Measurements from ENCODE around the gene CCND1. TPM values are rescaled to one million over a fixed set of nuclear protein-coding genes. Genes with fewer than 3 reads are reported as not detected.

Gene CCND1
- polyA plus RNA-seq (2011; rRNA removed) (249 and 276 TPM in 2 replicates), polyA minus RNA-seq (2011; rRNA and poly(A)+ RNA removed) (459 and 741 TPM in 2 replicates)

DNA sequence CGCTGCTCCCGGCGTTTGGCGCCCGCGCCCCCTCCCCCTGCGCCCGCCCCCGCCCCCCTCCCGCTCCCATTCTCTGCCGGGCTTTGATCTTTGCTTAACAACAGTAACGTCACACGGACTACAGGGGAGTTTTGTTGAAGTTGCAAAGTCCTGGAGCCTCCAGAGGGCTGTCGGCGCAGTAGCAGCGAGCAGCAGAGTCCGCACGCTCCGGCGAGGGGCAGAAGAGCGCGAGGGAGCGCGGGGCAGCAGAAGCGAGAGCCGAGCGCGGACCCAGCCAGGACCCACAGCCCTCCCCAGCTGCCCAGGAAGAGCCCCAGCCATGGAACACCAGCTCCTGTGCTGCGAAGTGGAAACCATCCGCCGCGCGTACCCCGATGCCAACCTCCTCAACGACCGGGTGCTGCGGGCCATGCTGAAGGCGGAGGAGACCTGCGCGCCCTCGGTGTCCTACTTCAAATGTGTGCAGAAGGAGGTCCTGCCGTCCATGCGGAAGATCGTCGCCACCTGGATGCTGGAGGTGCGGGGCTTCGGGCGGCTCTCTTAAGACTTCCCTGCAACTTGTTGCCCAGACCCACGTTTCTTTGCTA lies at the start of gene CCND1:
TSS of gene CCND1 (plus strand) at position 162 of the 587 bp plus-strand sequence. CDS start at position 320, 158 bp downstream.
- peak within 1 kb of the TSS; percentile 92 for H3K27ac ChIP-seq (ENCODE audit: low read depth, low read length)
- DNase-seq (ENCODE audit: low read depth, low spot score) = peak; percentile 86
- peaks cover 11% of the 10 kb centered on the region; the same call in 1 of the 2 replicates for H3K9me3 ChIP-seq (ENCODE audit: control insufficient read depth, insufficient read depth, low read length)
- CTCF ChIA-PET = no interaction called here
- H3K4me3 ChIP-seq (ENCODE audit: low read depth, low read length) = peak within 1 kb of the TSS; percentile 99
- no peaks in the 10 kb centered on the region for H3K27me3 ChIP-seq (ENCODE audit: control insufficient read depth, insufficient read depth, low read length)
- POLR2A ChIA-PET = interaction anchor here (0.6 to 1.5 kb wide), 4 partner anchors 92 to 344 kb away, joined by 3 to 5 read pairs (median 4); no protein-coding TSS in a partner anchor
- TF ChIP-seq, protein P1, sequence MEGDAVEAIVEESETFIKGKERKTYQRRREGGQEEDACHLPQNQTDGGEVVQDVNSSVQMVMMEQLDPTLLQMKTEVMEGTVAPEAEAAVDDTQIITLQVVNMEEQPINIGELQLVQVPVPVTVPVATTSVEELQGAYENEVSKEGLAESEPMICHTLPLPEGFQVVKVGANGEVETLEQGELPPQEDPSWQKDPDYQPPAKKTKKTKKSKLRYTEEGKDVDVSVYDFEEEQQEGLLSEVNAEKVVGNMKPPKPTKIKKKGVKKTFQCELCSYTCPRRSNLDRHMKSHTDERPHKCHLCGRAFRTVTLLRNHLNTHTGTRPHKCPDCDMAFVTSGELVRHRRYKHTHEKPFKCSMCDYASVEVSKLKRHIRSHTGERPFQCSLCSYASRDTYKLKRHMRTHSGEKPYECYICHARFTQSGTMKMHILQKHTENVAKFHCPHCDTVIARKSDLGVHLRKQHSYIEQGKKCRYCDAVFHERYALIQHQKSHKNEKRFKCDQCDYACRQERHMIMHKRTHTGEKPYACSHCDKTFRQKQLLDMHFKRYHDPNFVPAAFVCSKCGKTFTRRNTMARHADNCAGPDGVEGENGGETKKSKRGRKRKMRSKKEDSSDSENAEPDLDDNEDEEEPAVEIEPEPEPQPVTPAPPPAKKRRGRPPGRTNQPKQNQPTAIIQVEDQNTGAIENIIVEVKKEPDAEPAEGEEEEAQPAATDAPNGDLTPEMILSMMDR (IDR thresholded peaks at IDR 0.05; ENCODE audit: low read depth, low read length) = peak; percentile 46

DNA sequence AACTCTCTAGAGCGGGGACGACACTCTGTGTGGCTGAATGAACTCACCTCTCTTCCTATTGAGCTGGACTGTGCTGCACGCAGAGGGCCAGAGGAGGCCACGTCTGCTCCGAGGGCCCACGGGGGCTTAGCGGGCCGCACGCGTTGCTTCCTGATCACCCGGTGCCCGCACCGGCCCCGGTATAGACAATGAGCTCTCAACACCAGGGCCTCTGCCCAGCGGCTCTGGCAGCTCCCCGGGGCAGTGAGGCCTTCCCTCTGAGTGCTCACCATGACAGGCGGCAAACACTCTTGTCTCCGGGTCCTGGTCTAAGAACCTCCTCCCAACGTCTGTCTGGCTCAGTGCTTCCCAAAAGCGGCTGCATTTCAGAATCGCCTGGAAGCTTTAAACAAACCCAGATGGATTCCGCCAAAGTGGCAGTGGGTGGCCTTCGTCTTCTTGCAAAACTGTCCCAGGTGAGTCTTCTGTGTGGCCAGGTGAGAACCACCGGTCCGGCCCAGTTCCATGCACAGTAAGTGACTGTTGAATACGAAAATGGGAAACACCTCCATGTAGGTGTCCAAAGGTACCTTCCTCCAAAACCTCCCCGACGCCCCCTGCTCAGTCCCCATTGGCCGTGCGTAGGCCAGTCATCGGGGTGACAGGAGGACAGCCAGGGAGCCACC lies 47.8 kb upstream of the CCND1 start:
- H3K4me3 ChIP-seq (ENCODE audit: low read depth, low read length) = no peak overlapping the region
- TF ChIP-seq, protein P1 (IDR thresholded peaks at IDR 0.05; ENCODE audit: low read depth, low read length) = no peak
- H3K9me3 ChIP-seq (ENCODE audit: control insufficient read depth, insufficient read depth, low read length) = peaks cover 11% of the 10 kb centered on the region
- ChIA-PET POLR2A (no interaction called here), CTCF (no interaction called here)
- no peaks in the 10 kb centered on the region for H3K27me3 ChIP-seq (ENCODE audit: control insufficient read depth, insufficient read depth, low read length)
- DNase-seq (ENCODE audit: low read depth, low spot score) = no peak
- no peak overlapping the region for H3K27ac ChIP-seq (ENCODE audit: low read depth, low read length)

DNA sequence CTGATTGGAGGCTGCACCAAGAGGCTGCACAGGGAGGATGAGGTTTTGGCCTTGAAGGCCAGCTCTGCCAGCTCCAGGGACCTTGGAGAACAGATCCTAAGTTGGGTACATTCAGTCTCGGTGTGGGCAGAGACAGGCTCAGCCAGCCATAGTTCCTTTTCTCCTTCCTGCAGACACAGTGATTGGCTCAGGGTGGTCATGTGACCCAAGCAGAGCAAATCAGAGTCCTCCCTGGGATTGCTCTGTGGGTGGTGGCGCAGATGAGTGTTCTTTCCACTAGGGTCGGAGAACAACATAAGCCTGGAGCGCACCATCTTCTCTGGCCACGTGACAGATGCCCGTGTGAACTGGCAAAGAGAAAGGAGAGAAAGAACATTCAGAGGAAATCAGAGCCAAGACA lies 47.1 kb upstream of the CCND1 start:
- DNase-seq (ENCODE audit: low read depth, low spot score) = no peak
- no peak overlapping the region for H3K27ac ChIP-seq (ENCODE audit: low read depth, low read length)
- H3K9me3 ChIP-seq (ENCODE audit: control insufficient read depth, insufficient read depth, low read length) = peaks cover 15% of the 10 kb centered on the region
- H3K27me3 ChIP-seq (ENCODE audit: control insufficient read depth, insufficient read depth, low read length) = no peaks in the 10 kb centered on the region
- no peak overlapping the region for H3K4me3 ChIP-seq (ENCODE audit: low read depth, low read length)
- TF ChIP-seq, protein P1 (IDR thresholded peaks at IDR 0.05; ENCODE audit: low read depth, low read length) = no peak
- CTCF ChIA-PET = no interaction called here
- POLR2A ChIA-PET = interaction anchor here (0.7 kb wide), 1 partner anchor 352 kb away, joined by 3 read pairs; no protein-coding TSS in a partner anchor

DNA sequence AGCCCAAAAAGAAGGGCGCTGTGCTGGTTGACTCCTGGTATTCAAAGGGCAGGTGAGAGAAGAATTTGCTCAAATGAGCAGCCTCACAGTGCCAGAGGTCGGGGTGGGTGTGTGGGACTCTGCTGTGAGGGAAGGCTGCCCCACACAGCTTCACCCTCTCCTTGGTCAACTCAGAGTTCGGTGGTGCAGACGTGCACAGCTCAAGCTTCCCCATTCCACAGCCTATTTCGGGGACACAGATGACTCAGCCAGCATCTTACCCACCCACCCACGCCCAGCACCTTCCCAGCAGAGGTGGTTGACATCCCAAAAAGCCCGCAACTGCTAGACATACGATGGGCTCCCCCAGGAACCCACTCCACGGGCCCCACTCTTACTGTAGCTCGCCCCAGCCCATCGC lies 46.5 kb upstream of the CCND1 start:
- no peaks in the 10 kb centered on the region for H3K27me3 ChIP-seq (ENCODE audit: control insufficient read depth, insufficient read depth, low read length)

More for the DNA sequence above, 46.5 kb upstream of the CCND1 start:
- Histone ChIP-seq H3K9me3 (ENCODE audit: control insufficient read depth, insufficient read depth, low read length) (peaks cover 15% of the 10 kb centered on the region), H3K4me3 (ENCODE audit: low read depth, low read length) (no peak overlapping the region), H3K27ac (ENCODE audit: low read depth, low read length) (no peak overlapping the region)
- CTCF ChIA-PET = no interaction called here
- no peak for DNase-seq (ENCODE audit: low read depth, low spot score)
- TF ChIP-seq, protein P1 (IDR thresholded peaks at IDR 0.05; ENCODE audit: low read depth, low read length) = no peak
- POLR2A ChIA-PET = interaction anchor here (0.7 kb wide), 1 partner anchor 352 kb away, joined by 3 read pairs; no protein-coding TSS in a partner anchor
